HL-60 (cell line): ENCODE data around the gene FOXRED2.

Experiments
- POLR2AphosphoS5 ChIP-seq: IDR thresholded peaks from 2 replicates; pipeline ENCODE4 v1.6.1; 2012; ENCODE audit warnings: low read depth
- TF ChIP-seq, protein P1 (sequence below): IDR thresholded peaks from one replicate; pipeline ENCODE4 v1.5.1; 2011; ENCODE audit warnings: low read length, control low read depth, inconsistent platforms; ENCODE audit not compliant: insufficient read depth

DNA sequence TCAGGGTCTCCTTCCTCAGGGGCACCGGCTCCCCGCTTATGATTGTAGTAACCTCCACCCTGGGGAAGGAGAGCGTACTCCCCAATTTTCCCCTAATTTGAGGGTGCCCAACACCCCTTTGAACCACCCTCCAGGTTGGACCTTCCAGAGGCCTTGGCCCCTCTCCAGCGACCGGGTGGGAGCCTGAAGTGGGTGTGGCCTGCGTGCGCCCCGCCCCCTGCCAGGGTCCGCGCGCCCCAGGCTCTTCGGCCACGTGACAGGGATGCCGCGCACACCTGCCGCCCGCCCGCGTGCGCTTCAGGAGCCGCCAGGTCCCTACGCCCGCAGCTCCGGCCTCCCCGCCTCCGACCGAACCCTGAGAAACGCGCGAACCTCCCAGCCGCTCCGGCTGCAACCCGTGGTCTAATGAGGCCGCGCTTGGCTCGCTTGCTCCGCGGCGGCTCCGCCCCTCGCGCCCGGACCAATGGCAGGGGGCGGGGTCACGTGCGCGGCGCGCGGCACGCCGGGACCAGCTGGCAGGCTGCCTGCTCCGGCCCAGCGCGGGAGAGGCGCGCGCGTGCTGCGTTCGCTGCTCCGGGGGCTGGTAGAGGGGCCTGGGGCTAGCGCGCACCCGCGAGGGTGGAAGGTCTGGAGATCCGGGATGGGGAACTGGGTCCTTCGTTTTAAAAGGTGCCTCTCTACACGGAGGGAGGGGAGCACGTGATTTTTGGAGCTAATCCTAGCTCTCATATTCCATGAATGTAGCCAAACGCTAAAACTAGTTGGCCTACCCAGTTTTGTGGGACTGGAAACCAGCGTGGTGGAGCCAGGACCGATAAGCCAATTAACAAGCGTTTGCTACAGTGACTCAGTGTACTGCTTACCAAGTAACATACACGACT, at the start of gene FOXRED2:
- TF ChIP-seq POLR2AphosphoS5, result peak; percentile 81
- TF ChIP-seq, protein P1, sequence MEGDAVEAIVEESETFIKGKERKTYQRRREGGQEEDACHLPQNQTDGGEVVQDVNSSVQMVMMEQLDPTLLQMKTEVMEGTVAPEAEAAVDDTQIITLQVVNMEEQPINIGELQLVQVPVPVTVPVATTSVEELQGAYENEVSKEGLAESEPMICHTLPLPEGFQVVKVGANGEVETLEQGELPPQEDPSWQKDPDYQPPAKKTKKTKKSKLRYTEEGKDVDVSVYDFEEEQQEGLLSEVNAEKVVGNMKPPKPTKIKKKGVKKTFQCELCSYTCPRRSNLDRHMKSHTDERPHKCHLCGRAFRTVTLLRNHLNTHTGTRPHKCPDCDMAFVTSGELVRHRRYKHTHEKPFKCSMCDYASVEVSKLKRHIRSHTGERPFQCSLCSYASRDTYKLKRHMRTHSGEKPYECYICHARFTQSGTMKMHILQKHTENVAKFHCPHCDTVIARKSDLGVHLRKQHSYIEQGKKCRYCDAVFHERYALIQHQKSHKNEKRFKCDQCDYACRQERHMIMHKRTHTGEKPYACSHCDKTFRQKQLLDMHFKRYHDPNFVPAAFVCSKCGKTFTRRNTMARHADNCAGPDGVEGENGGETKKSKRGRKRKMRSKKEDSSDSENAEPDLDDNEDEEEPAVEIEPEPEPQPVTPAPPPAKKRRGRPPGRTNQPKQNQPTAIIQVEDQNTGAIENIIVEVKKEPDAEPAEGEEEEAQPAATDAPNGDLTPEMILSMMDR, result no peak
